ENCODE measurements around the gene BANP.
"Not testable (repeated sequence)": the region's sequence is repeated elsewhere in the genome, so short reads cannot be mapped to it uniquely, and the experiment has no call there.

- not testable (repeated sequence) for TF ChIP-seq SUZ12 (IDR thresholded peaks at IDR 0.05); SP1 (IDR thresholded peaks at IDR 0.05); LEF1 (IDR thresholded peaks at IDR 0.05; ENCODE audit: borderline replicate concordance); TARDBP (IDR thresholded peaks at IDR 0.05); ARNT (IDR thresholded peaks at IDR 0.05); FOXK2 (IDR thresholded peaks at IDR 0.05); CTBP1 (IDR thresholded peaks at IDR 0.05; ENCODE audit: borderline replicate concordance)
Observed at GRCh38 chr16:88040196-88040876, 89.1 kb downstream of the BANP start.

All from HEK293T (cell line).